Spleen (tissue), 11 donors: ENCODE data around the gene KCNAB2. TPM values are rescaled to one million over a fixed set of nuclear protein-coding genes. Genes with fewer than 3 reads are reported as not detected.
A peak's percentile ranks its signal among the peaks of the same experiment; 100 is the strongest.

Source experiments
- DNase-seq: peaks from one replicate; pipeline ENCODE4 v3.0.0-alpha.2; 2020
- H3K27ac ChIP-seq, 8 donors: fragments of 200-600 bp; sonication (generic) in 7 of 8; 1 replicate in 4 of 8; 2 replicates in 4 of 8; pipeline versions ENCODE4 v1.5.0 to v1.8.0; 2016 to 2021; ENCODE audit warnings: inconsistent platforms in 4 of 8, mild to moderate bottlenecking in 4 of 8, moderate library complexity in 1 of 8
- H3K27me3 ChIP-seq, 7 donors: fragments of 200-600 bp; sonication (generic) in 6 of 7; replicated peaks in 1 of 7; 1 replicate in 4 of 7; 2 replicates in 3 of 7; pipeline versions ENCODE4 v1.5.0 to v1.8.0; 2016 to 2021; ENCODE audit warnings: inconsistent platforms in 3 of 7, mild to moderate bottlenecking in 1 of 7
- H3K36me3 ChIP-seq, 6 donors: fragments of 200-600 bp; sonication (generic) in 5 of 6; 1 replicate in 4 of 6; 2 replicates in 2 of 6; pipeline versions ENCODE4 v1.5.0 to v1.8.0; 2016 to 2021; ENCODE audit warnings: inconsistent platforms in 2 of 6
- H3K4me1 ChIP-seq, 6 donors: fragments of 200-600 bp; sonication (generic) in 5 of 6; 1 replicate in 3 of 6; 2 replicates in 3 of 6; pipeline versions ENCODE4 v1.5.0 to v1.8.0; 2016 to 2021; ENCODE audit warnings: inconsistent platforms in 3 of 6
- H3K4me3 ChIP-seq, 8 donors: fragments of 200-600 bp; sonication (generic) in 7 of 8; 1 replicate in 4 of 8; 2 replicates in 4 of 8; pipeline versions ENCODE4 v1.5.0 to v1.8.0; 2016 to 2021; ENCODE audit warnings: inconsistent platforms in 4 of 8, mild to moderate bottlenecking in 4 of 8, moderate library complexity in 2 of 8
- H3K9me3 ChIP-seq, 8 donors: fragments of 200-600 bp; sonication (generic) in 7 of 8; 1 replicate in 4 of 8; 2 replicates in 4 of 8; pipeline versions ENCODE4 v1.5.0 to v1.8.0; 2016 to 2021; ENCODE audit warnings: inconsistent platforms in 4 of 8
- POLR2A ChIP-seq, 3 donors: fragments of 450-650 bp; IDR thresholded peaks; one replicate each; pipeline ENCODE4 v1.5.1; 2017; ENCODE audit warnings: antibody characterized with exemption in 3 of 3, mild to moderate bottlenecking in 1 of 3
- POLR2AphosphoS5 ChIP-seq, 3 donors: sonication (generic); formaldehyde crosslinking; IDR thresholded peaks; one replicate each; pipeline ENCODE4 v1.5.1; 2017; ENCODE audit warnings: antibody characterized with exemption in 3 of 3
- WGBS, 5 donors: extraction: QIAGEN DNeasy Blood & Tissue Kit in 3 of 5; methylation state at CpG; one replicate each; pipeline versions ENCODE4 v1.1.5 to v1.1.7; 2013 to 2018; 5-methylcytosine and 5-hydroxymethylcytosine counted together
- intact Hi-C: fragments of 100-400 bp; cut with DNase I; formaldehyde crosslinking; loops from one replicate; pipeline ENCODE4 v1.15.0; 2023; ENCODE audit warnings: low total_unique reads
- polyA plus RNA-seq, 3 donors: library from polyadenylated mRNA; stranded (reverse); fragments of 200-250 nt; gene quantifications; one replicate each; pipeline ENCODE4 v1.2.1, GENCODE V29; 2013
- total RNA-seq, 7 donors: library from RNA; depleted of rRNA in 3 of 7; stranded (reverse); fragments of >200 nt in 3 of 7; fragmentation: NEBNext Ultra II Directional in 4 of 7; extraction: Animal tissue kit (Norgen Biotek cat#: 25700) in 4 of 7; gene quantifications; one replicate each; pipeline versions ENCODE4 v1.1.0 to v1.2.1, GENCODE V29; 2016 to 2021
- TF ChIP-seq, protein P1 (sequence below), 11 experiments: fragments of 200-600 bp in 7 of 11; fragments of 450-650 bp in 4 of 11; sonication (generic) in 4 of 11; IDR thresholded peaks in 8 of 11; conservative IDR thresholded peaks in 3 of 11; 1 replicate in 7 of 11; 2 replicates in 4 of 11; pipeline versions ENCODE4 v1.4.0 to v1.8.0; 2016 to 2021; ENCODE audit warnings: antibody characterized with exemption in 11 of 11, inconsistent platforms in 4 of 11, mild to moderate bottlenecking in 1 of 11
- donor health status: healthy with polysubstance abuse.
- donor health status: DM: no; HTN: no; CAD: no; lungs with moderate emphysema.
- donor health status: DM: no; HTN: no; CAD: no.
- donor health status: Bipolar disorder and iron deficiency.
- donor health status: healthy.
- donor health status: DM: no; HTN: no; CAD: no.
- donor health status: DM: yes; HTN: yes; CAD: no.

KCNAB2 gene
- total and polyA plus RNA-seq, 10 donors, result 23.2 to 135 (median 94.0) TPM

DNA sequence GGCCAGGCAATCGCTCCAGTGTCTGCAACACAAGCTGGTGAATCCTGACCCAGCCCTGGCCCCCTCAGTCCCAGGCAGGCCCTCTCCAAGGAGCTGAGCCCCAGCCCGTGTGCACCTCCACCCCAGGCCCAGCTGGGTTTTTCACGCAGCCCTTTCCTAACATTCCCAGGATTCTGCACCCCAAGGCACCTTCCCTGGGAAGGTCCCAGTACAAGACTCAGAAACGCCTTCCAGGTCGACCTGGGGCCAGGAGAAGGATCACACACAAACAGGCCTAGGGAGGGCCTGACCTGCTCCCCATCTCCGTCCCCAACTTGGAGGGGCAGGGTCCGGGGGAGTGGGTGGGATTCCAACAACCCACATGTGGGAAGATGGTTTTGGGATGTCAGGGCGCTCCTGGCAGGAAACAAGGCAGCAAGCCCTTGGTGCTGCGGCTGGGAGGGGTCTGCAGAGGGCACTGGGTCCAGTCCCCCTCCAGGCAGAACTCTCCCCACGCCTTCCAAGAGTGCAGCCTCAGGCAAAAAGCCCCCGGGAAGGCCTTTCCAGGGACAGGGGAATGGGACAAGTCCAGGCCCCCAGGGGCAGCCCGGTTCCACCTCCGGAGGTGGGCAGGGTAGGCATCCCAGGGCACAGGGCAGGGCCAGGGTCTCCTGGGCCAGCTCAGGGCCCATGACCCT is 58.3 kb downstream of the KCNAB2 start:
- 75 to 80% (median 78%) methylated on average over 8 to 13 of the region's 13 CpGs for WGBS, 5 donors
- intact Hi-C loops, result no loop called here
- Histone ChIP-seq H3K36me3 (peaks cover 0 to 10% (median 5%) of the 10 kb centered on the region in 6 donors), H3K9me3 (no peaks in the 10 kb centered on the region), H3K4me3 (no peak overlapping the region), H3K27ac (no peak overlapping the region), H3K4me1 (peaks cover 0 to 12% (median 0%) of the 10 kb centered on the region in 6 donors), H3K27me3 (peaks cover 0 to 88% (median 7%) of the 10 kb centered on the region in 7 donors)
- peak; percentile 46 for DNase-seq
- TF ChIP-seq, protein P1, sequence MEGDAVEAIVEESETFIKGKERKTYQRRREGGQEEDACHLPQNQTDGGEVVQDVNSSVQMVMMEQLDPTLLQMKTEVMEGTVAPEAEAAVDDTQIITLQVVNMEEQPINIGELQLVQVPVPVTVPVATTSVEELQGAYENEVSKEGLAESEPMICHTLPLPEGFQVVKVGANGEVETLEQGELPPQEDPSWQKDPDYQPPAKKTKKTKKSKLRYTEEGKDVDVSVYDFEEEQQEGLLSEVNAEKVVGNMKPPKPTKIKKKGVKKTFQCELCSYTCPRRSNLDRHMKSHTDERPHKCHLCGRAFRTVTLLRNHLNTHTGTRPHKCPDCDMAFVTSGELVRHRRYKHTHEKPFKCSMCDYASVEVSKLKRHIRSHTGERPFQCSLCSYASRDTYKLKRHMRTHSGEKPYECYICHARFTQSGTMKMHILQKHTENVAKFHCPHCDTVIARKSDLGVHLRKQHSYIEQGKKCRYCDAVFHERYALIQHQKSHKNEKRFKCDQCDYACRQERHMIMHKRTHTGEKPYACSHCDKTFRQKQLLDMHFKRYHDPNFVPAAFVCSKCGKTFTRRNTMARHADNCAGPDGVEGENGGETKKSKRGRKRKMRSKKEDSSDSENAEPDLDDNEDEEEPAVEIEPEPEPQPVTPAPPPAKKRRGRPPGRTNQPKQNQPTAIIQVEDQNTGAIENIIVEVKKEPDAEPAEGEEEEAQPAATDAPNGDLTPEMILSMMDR (IDR thresholded peaks at IDR 0.05 in 8 of 11, conservative IDR thresholded peaks at IDR 0.05 in 3 of 11), result no peak
- TF ChIP-seq POLR2AphosphoS5 (IDR thresholded peaks at IDR 0.05), result no peak
- no peak for TF ChIP-seq POLR2A (IDR thresholded peaks at IDR 0.05)

- TF ChIP-seq, protein P1 (IDR thresholded peaks at IDR 0.05 in 8 of 11, conservative IDR thresholded peaks at IDR 0.05 in 3 of 11), result no peak
- TF ChIP-seq POLR2A (IDR thresholded peaks at IDR 0.05), result no peak
- no peak for TF ChIP-seq POLR2AphosphoS5 (IDR thresholded peaks at IDR 0.05)
- H3K36me3 ChIP-seq, result peaks cover 0 to 4% (median 0%) of the 10 kb centered on the region in 6 donors
- 66 to 93% (median 86%) methylated on average over 5 to 9 of the region's 9 CpGs for WGBS, 5 donors
- intact Hi-C loops, result no loop called here
- H3K27me3 ChIP-seq, result peaks cover 0 to 89% (median 7%) of the 10 kb centered on the region in 7 donors
- DNase-seq, result peak; percentile 45
- H3K4me3 ChIP-seq, result no peak overlapping the region
- H3K27ac ChIP-seq, result no peak overlapping the region
- no peaks in the 10 kb centered on the region for H3K9me3 ChIP-seq
- H3K4me1 ChIP-seq, result peaks cover 0 to 12% (median 0%) of the 10 kb centered on the region in 6 donors
These were observed 58.9 kb downstream of the KCNAB2 start for GRCh38 chr1:6104631-6105030.

DNA sequence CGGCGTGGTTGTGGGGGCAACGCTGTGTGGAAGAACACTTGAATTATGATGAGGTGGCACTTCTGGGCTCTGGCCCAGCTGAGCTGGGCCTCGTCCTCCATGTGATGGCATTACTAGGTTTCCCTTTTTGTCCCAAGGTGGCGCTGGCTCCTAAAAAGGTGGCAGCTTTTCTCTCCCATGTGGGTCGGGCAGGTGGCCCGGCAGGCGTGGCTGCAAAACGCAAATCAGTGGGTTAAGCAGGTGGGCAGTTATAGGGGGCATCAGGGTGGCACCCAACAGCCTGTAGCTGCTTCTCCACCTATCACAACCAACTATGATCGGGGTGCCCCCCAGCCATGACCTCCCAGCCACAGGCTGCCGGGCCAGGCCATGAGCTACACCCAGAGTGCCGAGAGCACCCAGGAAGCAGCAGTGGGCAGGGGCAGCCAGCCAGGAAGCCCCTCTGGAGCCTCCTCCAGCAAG is 59.6 kb downstream of the KCNAB2 start:
- H3K9me3 ChIP-seq, result no peaks in the 10 kb centered on the region
- H3K27ac ChIP-seq, result no peak overlapping the region
- peak; percentile 49 for DNase-seq
- peaks cover 0 to 89% (median 7%) of the 10 kb centered on the region in 7 donors for H3K27me3 ChIP-seq
- H3K4me1 ChIP-seq, result peaks cover 0 to 12% (median 0%) of the 10 kb centered on the region in 6 donors
- intact Hi-C loops, result no loop called here
- 56 to 77% (median 62%) methylated on average over 9 to 12 of the region's 12 CpGs for WGBS, 5 donors
- no peak overlapping the region for H3K4me3 ChIP-seq
- no peak for TF ChIP-seq POLR2AphosphoS5 (IDR thresholded peaks at IDR 0.05)
- TF ChIP-seq POLR2A (IDR thresholded peaks at IDR 0.05), result no peak
- TF ChIP-seq, protein P1 (IDR thresholded peaks at IDR 0.05 in 8 of 11, conservative IDR thresholded peaks at IDR 0.05 in 3 of 11), result no peak
- no peaks in the 10 kb centered on the region for H3K36me3 ChIP-seq

- peak; percentile 54 for DNase-seq
- TF ChIP-seq POLR2AphosphoS5 (IDR thresholded peaks at IDR 0.05) (no peak), POLR2A (IDR thresholded peaks at IDR 0.05) (no peak)
- TF ChIP-seq, protein P1 (IDR thresholded peaks at IDR 0.05 in 8 of 11, conservative IDR thresholded peaks at IDR 0.05 in 3 of 11), result no peak
- peaks cover 0 to 7% (median 0%) of the 10 kb centered on the region in 6 donors for H3K4me1 ChIP-seq
These were observed 60.1 kb downstream of the KCNAB2 start for GRCh38 chr1:6105763-6106162.

More at GRCh38 chr1:6105763-6106162, 60.1 kb downstream of the KCNAB2 start:
- H3K36me3 ChIP-seq, result no peaks in the 10 kb centered on the region
- H3K27ac ChIP-seq, result no peak overlapping the region
- no peak overlapping the region for H3K4me3 ChIP-seq
- H3K27me3 ChIP-seq, result peaks cover 0 to 89% (median 7%) of the 10 kb centered on the region in 7 donors
- H3K9me3 ChIP-seq, result no peaks in the 10 kb centered on the region
- intact Hi-C loops, result no loop called here
- WGBS, 5 donors, result 77 to 97% (median 80%) methylated on average over 5 to 7 of the region's 7 CpGs
